ENCODE measurements around the gene CACNA1D.

The CACNA1D gene

DNA sequence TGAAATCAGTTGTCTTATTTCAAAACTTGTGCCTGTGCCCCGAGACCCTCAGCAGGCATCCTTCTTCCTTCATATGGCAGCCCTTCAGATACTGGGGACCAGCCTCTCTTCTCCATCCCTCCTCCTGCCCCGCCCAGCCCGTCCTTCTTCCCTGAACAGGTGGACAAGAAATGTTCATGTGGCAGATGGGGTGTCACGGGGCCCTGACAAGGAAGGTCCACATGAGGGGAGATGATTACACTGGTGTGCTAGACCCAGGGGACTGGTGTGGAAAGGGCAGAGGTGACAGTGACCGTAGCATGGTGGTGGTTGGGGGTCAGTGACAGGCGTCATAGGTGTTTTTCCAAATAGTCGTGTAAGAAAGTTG lies 200.9 kb downstream of the CACNA1D start:
- DNase-seq: no peak

GRCh38 chr3:53696401-53697172 lies 202.2 kb downstream of the CACNA1D start:
- peak; percentile 6 for DNase-seq

DNA sequence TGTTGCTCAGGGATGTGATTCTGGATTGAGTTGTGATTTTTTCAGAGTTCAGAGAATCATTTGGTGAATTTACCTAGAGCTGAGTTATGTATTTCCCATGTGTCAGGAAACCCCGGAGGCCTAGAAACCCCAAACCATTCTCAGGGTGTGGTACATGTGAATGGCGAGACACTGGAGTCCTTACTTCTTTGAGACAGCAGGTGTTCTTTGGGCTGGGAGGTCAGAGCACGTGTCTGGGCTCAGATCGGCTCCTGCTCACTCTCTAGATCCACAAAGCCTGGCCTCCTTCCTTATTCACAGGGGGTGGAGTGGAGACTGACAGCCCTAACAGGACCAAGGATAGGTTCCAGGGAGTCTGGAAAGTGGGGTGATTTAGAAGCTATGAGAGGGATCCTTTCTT lies 206.0 kb downstream of the CACNA1D start:
- no peak for DNase-seq

DNA sequence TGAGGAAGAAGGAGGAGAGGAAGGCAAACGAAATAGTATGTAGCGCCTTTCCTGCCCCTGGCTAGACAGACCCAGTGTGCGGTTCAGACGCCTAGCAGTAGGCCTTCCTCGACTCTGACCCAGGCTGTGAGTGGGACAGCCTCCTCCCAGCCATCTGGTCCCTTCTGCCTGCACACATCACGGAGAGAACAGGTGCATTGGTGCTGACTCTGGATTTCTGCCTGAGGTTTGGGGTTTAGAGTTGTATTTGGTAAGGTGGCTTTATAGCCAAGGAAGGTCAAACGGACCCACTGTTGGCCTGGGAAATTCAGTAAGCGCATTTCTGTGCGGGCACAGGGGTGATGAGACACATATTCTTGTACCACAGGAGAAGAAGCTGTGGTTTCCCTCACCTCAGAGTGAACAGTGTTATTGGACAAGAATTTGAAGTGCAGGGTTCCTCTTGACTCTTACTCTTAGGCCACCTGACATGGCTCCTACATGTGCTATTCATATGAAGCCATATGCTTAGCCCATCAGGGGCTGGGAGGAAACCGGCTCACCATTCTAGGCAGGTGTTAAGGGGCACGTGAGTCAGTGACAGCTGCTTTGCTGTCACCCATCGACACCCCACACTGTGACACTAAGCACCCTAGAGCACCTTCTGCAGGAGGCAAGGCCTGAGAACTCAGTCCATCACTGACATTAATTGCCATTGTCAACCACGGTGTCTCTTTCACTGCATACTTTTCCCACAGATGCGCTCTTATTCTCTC lies 208.5 kb downstream of the CACNA1D start:
- DNase-seq: no peak

DNA sequence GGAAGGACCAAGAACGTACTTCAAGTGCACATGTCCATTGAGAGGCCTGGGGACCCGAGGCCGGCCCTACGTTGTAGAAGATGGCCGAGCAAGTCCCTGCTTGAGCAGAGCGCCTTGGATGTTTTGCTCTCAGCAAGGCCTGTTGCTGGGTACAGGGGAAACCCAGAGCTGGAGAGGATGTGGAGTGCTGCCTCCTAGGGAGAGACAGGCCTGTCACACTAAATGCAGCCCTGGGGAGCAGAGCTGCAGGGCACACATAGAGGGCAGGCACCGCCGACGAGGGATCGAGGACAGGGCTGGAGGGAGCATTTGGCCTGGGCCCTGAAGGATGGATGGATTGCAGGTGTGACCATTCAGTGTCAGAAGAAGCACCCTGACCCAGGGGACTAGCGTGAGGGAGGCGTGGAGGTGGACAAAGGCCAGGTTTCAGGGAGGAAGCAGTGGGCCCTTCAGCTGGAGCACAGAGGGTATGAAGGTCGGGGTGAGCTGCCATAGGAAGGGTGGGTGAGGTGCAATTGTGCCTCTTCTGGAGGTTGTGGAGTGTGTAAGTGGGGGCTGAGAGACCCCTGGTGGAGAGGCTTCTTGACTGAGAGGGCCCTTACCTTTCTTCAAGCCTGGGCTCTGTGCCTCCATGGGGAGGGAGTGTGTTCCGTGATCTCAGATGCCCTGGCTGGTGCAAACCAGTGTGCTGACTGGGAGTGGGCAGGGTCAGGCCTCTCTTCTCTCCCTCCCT lies 209.4 kb downstream of the CACNA1D start:
- DNase-seq: no peak

GRCh38 chr3:53704363-53704725 lies 209.9 kb downstream of the CACNA1D start:
- DNase-seq: no peak

DNA sequence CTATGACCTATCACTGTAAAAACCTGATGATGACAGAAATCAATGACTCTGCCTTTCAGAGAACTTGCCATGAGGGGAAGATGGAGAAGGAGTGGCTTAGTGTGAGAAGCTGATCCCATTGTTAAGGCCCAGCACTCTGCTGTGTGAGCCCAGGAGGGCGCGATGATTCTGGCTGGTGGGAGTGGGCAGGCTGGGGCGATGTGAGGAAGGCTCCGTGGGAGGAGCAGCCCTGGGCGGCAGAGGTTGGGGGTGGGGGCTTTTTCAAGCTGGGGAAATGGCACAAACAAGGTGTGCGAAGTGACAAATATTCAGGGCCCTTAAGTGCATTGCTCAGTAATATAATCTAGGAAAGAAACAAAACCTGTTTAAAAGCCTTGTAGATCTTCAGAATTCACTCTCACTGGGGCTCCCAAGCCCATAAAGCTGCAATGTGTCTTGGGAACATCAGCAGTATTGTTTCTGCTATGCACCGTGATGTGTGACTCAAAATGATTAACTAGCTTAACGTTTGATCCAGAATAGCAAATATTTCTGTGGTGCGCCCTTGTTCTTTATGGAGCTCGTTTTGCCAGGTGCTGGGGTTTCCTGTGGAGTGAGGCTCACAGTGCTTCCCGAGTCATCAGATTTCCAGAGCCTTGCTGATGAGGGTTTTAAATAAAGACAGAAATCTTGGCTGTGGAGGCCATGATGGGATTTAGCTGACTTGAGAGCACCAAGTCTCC lies 210.8 kb downstream of the CACNA1D start:
- no peak for DNase-seq

GRCh38 chr3:53705774-53706173 lies 211.4 kb downstream of the CACNA1D start:
- no peak for DNase-seq

DNA sequence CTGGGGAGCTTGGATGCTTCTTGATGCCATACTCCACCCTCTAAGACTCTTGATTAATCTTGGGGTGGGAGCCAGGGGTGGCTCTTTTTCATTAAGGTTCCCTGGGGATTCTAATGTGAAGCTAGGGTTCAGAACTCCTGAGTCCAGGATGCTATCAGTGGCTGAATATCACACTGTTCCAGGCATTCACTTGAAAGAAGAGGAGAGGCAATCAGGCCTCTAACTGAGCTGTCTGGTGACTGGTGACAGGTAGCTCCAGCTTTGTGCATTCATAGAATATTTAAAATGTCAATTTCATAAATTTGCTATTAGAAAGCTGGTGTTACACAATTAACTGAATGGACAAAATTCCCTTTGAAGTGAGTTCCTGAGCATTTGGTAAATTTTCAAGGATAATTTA lies 212.8 kb downstream of the CACNA1D start:
- no peak for DNase-seq

DNA sequence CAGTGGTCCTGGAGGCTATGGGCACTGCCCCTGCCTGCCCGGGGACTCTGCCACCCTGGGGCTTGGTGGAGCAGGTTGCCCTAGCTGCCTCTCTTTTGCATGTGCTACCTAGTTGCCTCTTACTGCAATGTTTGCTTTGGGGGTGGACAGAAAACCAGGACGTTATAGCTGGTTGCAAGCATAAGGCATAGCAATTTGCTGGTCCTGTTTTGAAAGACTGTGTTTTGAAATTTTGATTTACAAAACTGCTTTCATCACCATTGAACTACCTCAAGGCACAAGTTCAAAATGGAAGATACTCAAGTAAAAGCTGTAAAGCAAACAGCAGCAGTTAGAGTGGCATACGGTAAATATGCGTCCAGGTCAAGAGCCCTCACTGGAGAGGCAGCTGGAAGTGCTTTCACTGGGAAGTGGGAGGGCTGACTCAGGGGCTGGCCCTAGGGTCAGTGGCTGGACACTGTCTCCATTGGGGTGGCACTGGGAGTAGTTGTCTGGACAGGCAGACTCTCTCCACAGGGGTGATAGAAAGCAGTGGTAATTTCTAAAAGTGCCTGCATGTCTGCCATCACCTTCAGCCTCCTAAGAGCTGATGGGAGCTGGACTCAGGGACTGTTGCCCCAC lies 213.7 kb downstream of the CACNA1D start:
- no peak for DNase-seq

- DNase-seq: no peak
These were observed 214.8 kb downstream of the CACNA1D start for GRCh38 chr3:53709256-53709655.

- DNase-seq: peak; percentile 83
These were observed 215.7 kb downstream of the CACNA1D start for GRCh38 chr3:53709860-53710674.

DNA sequence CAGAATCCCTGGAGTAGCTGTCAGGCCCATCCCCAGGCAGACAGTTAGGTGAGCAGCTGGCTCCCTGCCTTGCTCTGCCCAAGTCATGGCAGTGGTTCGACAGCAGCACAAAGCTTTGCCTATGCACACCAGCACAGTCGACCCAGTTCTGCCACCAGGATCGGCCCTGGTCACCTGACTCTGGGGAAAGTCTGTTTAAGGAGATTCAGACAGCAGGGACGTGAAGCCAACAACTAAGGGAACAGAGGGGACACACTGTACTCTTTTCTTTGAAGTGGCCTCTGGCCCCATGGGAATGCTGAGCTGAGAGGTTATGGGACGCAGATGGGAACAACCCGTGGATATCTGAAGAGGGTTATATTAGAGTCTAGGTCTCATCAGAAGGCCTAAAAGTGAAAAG lies 217.0 kb downstream of the CACNA1D start:
- DNase-seq: peak; percentile 24

GRCh38 chr3:53712817-53713388 lies 218.5 kb downstream of the CACNA1D start:
- DNase-seq: no peak

- DNase-seq: no peak
These were observed 219.2 kb downstream of the CACNA1D start for GRCh38 chr3:53713626-53714025.

DNA sequence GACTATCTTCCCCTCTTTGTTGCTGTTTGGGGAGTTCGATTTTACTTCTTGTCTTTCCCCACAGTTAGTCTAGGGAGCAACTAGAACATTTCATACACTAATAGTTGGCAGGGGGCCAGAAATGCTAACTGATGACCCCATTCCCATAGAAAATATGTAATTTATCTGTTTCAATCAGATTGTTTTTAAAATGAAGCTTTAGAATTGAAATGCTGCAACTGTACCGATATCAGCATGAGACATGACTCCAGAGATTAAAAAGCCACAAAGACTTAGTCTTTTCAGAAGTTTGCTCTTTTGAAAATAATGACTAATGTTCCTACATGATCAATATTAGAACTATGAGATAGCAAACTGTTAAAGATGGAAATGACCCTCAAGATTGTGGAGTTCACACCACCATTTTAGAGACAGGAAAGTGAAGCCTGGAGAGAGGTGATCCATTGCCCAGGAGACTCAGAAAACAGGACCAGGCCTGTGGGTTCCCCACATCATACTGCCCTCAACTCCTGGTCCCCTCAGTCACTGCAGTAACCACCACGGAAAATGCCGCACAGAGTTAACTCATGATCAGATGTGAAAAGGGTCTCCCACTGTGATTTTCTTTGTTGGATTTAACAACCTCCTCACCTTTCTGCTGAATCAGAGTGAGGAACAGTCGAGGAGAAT lies 221.5 kb downstream of the CACNA1D start:
- no peak for DNase-seq

DNA sequence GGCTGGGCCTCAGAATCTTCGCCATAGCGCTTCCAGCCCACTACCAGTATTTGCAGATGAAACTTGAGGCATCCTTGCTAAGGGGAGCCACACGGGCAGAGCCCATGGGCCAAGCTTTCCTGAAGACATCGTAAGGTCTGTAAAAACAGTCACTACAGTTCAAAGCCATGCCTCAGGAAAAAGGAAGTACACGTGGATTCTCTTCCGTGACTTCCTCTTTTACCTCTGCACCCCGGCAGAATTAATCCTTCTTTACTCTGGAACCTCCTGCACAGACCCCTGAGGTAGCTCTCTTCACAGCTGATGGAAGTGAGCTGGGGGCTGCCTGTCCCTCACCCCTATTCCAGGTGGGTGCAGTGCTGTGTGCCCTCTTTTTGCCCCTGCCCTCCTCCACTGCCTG lies 222.6 kb downstream of the CACNA1D start:
- DNase-seq: no peak

- no peak for DNase-seq
These were observed 224.1 kb downstream of the CACNA1D start for GRCh38 chr3:53718462-53718861.

DNA sequence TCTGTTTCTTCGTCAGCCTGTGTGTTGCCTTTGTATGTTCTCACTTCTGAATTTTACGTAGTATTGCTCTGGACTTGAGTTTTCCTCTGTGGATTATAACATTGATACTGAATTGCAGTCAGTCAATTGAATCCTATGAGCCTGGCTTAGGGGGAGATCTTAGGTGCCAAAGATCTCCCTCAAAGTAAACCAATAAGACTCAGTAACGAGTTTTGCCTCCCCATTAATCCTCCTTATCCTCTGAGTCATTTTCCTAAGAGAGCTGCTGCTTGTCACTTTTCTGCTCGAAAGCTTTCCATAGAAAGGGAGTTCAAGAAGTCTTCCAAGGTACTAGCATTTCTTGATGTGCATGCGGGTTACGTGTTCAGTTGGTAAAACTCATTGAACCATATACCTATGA lies 225.4 kb downstream of the CACNA1D start:
- DNase-seq: peak; percentile 88

DNA sequence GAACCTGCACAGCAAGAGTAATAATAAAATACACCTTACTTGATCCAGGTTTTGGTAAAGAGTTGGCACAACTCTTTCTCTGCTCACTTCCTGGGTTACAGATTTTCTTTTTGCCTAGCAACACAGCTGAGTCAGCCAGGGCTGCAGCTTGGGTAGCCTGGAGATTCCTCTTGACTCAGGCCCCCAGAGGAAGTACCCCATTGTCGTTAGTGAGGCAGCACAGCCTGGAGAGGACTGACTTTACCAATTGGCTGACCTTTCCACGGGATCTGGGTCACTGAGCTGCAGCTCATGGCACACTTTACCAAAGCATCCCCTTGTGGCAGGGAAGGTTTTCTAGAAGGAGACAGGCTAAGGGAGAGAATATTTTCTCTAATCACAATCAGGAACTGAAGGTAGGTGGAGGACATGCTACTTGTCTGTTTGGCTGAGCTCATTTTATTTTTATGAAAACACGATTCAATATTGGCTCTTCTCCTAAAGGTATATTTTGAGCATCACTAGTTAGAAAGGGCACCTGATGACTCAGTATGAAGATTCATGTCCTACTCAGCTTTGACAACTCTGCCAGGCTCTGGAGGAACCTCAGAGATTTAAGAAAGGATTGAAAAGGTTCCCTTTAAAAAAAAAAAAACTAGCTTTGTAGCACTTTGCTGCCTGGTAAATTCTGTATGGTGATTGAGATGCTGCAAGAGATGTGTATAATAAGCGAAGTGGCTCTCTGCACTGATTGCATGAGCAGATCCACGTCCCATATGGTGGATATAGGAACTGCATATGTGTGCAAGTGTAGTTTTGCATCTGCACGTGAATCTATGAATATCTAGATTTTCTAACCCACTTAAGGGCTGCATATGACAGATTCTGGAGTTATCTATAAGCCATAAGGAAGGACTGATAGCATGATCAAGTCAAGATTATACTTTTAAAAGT lies 227.0 kb downstream of the CACNA1D start:
- DNase-seq: no peak
